IMR-90 (cell line): Measurements from ENCODE around the gene PFN1. TPM values are rescaled to one million over a fixed set of nuclear protein-coding genes. Genes with fewer than 3 reads are reported as not detected.
A peak's percentile ranks its signal among the peaks of the same experiment; 100 is the strongest.

ENCODE experiments used
- ATAC-seq: fragments of 200-7000 bp; cut with Tn5 transposase; 2 replicates; pipeline ENCODE4 v1.9.1; 2020; ENCODE audit warnings: low read depth, mild to moderate bottlenecking, moderate library complexity
- BruUV-seq: library from RNA; stranded (reverse); fragments of 400-500 nt; replicated peaks from 2 replicates; lab custom pipeline; 2021; lab: Mats Ljungman, UMichigan
- CTCF ChIA-PET: fragments of 300-600 bp; formaldehyde crosslinking; extraction: SDS; loops from one replicate; lab custom pipeline; 2021; ENCODE audit warnings: antibody characterized with exemption; lab: Yijun Ruan, JAX
- POLR2A ChIA-PET: fragments of 300-600 bp; sonication (Branson Sonifier 250); formaldehyde crosslinking; loops from one replicate; lab custom pipeline; 2022; ENCODE audit warnings: antibody characterized with exemption; ENCODE audit not compliant: unreplicated experiment; lab: Charles Lee
- DNase-seq: peaks from one replicate; pipeline ENCODE4 v3.0.0; 2013
- H2AFZ ChIP-seq: replicated peaks from 2 replicates; pipeline ENCODE3; 2013; ENCODE audit warnings: low read length, mild to moderate bottlenecking; ENCODE audit not compliant: poor library complexity
- H2AK5ac ChIP-seq: 2 replicates; pipeline ENCODE4 v1.6.1; 2013; ENCODE audit warnings: low read depth, low read length, inconsistent platforms
- H2AK9ac ChIP-seq: replicated peaks from 2 replicates; pipeline ENCODE3; 2013; ENCODE audit warnings: mild to moderate bottlenecking, low read depth, low read length, moderate library complexity; ENCODE audit not compliant: poor library complexity
- H2BK120ac ChIP-seq: 2 replicates; pipeline ENCODE4 v1.6.1; 2013; ENCODE audit warnings: low read depth, low read length, inconsistent platforms
- H2BK15ac ChIP-seq: 3 replicates; pipeline ENCODE4 v1.6.1; 2013; ENCODE audit warnings: low read depth, low read length, inconsistent platforms
- H2BK20ac ChIP-seq: 2 replicates; pipeline ENCODE4 v1.6.1; 2013; ENCODE audit warnings: low read depth, mild to moderate bottlenecking, inconsistent platforms, low read length, moderate library complexity
- H2BK5ac ChIP-seq: 2 replicates; pipeline ENCODE4 v1.6.1; 2013; ENCODE audit warnings: mild to moderate bottlenecking, low read depth, low read length, inconsistent platforms; ENCODE audit not compliant: poor library complexity, severe bottlenecking
- H3K14ac ChIP-seq: replicated peaks from 2 replicates; pipeline ENCODE4 v1.6.1; 2013; ENCODE audit warnings: low read depth, low read length, inconsistent platforms
- H3K18ac ChIP-seq: 2 replicates; pipeline ENCODE4 v1.6.1; 2013; ENCODE audit warnings: low read depth, low read length, control low read depth
- H3K23ac ChIP-seq: 2 replicates; pipeline ENCODE4 v1.6.1; 2013; ENCODE audit warnings: low read depth, low read length, inconsistent platforms
- H3K27ac ChIP-seq: 2 replicates; pipeline ENCODE4 v1.5.1; 2013; ENCODE audit warnings: mild to moderate bottlenecking, control low read depth, low read length; ENCODE audit not compliant: insufficient read depth
- H3K27me3 ChIP-seq: 2 replicates; pipeline ENCODE4 v1.6.1; 2013; ENCODE audit warnings: low read length; ENCODE audit not compliant: control insufficient read depth, insufficient read depth
- H3K36me3 ChIP-seq: 2 replicates; pipeline ENCODE4 v1.6.1; 2013; ENCODE audit warnings: low read length, mixed read lengths; ENCODE audit not compliant: control insufficient read depth, insufficient read depth
- H3K4ac ChIP-seq: 2 replicates; pipeline ENCODE4 v1.6.1; 2013; ENCODE audit warnings: low read depth, low read length, inconsistent platforms
- H3K4me1 ChIP-seq: 2 replicates; pipeline ENCODE4 v1.6.1; 2013; ENCODE audit warnings: low read length, mixed read lengths; ENCODE audit not compliant: control insufficient read depth, insufficient read depth
- H3K4me2 ChIP-seq: 2 replicates; pipeline ENCODE4 v1.6.1; 2013; ENCODE audit warnings: low read depth, mild to moderate bottlenecking, control low read depth, low read length, moderate library complexity
- H3K4me3 ChIP-seq: 2 replicates; pipeline ENCODE4 v1.5.1; 2013; ENCODE audit warnings: low read depth, mild to moderate bottlenecking, control low read depth, low read length, moderate library complexity; ENCODE audit not compliant: insufficient read depth
- H3K56ac ChIP-seq: 2 replicates; pipeline ENCODE4 v1.6.1; 2013; ENCODE audit warnings: low read length, inconsistent platforms; ENCODE audit not compliant: insufficient read depth; ENCODE audit errors: extremely low read depth
- H3K79me1 ChIP-seq, 2 experiments: 2 replicates each; pipeline ENCODE4 v1.6.1; 2013; ENCODE audit warnings: low read length in 2 of 2, inconsistent platforms in 1 of 2, low read depth in 1 of 2
- H3K9ac ChIP-seq: 2 replicates; pipeline ENCODE4 v1.6.1; 2013; ENCODE audit warnings: low read depth, low read length, control low read depth
- H3K9me1 ChIP-seq: 2 replicates; pipeline ENCODE4 v1.6.1; 2013; ENCODE audit warnings: low read length, inconsistent platforms; ENCODE audit not compliant: insufficient read depth
- H3K9me3 ChIP-seq: 2 replicates; pipeline ENCODE4 v1.6.1; 2013; ENCODE audit warnings: low read length; ENCODE audit not compliant: control insufficient read depth, insufficient read depth
- H4K20me1 ChIP-seq: 2 replicates; pipeline ENCODE4 v1.6.1; 2013; ENCODE audit warnings: low read length, inconsistent platforms; ENCODE audit not compliant: insufficient read depth
- H4K5ac ChIP-seq: 2 replicates; pipeline ENCODE4 v1.6.1; 2013; ENCODE audit warnings: mild to moderate bottlenecking, low read depth, low read length, control low read depth
- H4K8ac ChIP-seq, 2 experiments: 2 replicates each; pipeline ENCODE4 v1.6.1; 2013; ENCODE audit warnings: low read depth in 2 of 2, low read length in 2 of 2, control low read depth in 1 of 2, inconsistent platforms in 1 of 2
- H4K91ac ChIP-seq: 2 replicates; pipeline ENCODE4 v1.6.1; 2013; ENCODE audit warnings: low read depth, low read length, inconsistent platforms; ENCODE audit not compliant: insufficient read depth
- BHLHE40 ChIP-seq: fragments of 150-350 bp; IDR thresholded peaks from 2 replicates; pipeline ENCODE4 v1.6.1; 2016; ENCODE audit warnings: mild to moderate bottlenecking, low read depth, low read length
- CHD1 ChIP-seq: IDR thresholded peaks from 2 replicates; pipeline ENCODE4 v1.6.1; 2012; ENCODE audit warnings: low read depth, low read length, improper control_type of control experiment
- CTCF ChIP-seq: conservative IDR thresholded peaks from 2 replicates; pipeline ENCODE4 v1.5.1; 2012; ENCODE audit warnings: mild to moderate bottlenecking, low read depth, low read length, improper control_type of control experiment
- ELK1 ChIP-seq: fragments of 150-350 bp; IDR thresholded peaks from 2 replicates; pipeline ENCODE4 v1.6.1; 2016; ENCODE audit warnings: low read depth, mild to moderate bottlenecking, low read length, moderate library complexity, borderline replicate concordance
- FOS ChIP-seq: fragments of 150-350 bp; IDR thresholded peaks from 2 replicates; pipeline ENCODE4 v1.6.1; 2016; ENCODE audit warnings: low read depth, low read length
- MAFK ChIP-seq: IDR thresholded peaks from 2 replicates; pipeline ENCODE4 v1.6.1; 2012; ENCODE audit warnings: low read depth, low read length, improper control_type of control experiment
- MAZ ChIP-seq: IDR thresholded peaks from 2 replicates; pipeline ENCODE4 v1.6.1; 2012; ENCODE audit warnings: low read depth, mild to moderate bottlenecking, low read length, improper control_type of control experiment, moderate library complexity, borderline replicate concordance
- MXI1 ChIP-seq: IDR thresholded peaks from 2 replicates; pipeline ENCODE4 v1.6.1; 2012; ENCODE audit warnings: low read depth, mild to moderate bottlenecking, low read length, moderate library complexity, borderline replicate concordance
- NFE2L2 ChIP-seq: fragments of 150-350 bp; IDR thresholded peaks from 2 replicates; pipeline ENCODE4 v1.6.1; 2016; ENCODE audit warnings: low read depth, mild to moderate bottlenecking, low read length
- POLR2A ChIP-seq: IDR thresholded peaks from 2 replicates; pipeline ENCODE4 v1.6.1; 2012; ENCODE audit warnings: mild to moderate bottlenecking, low read depth, low read length
- RAD21 ChIP-seq: IDR thresholded peaks from 2 replicates; pipeline ENCODE4 v1.6.1; 2012; ENCODE audit warnings: low read length, improper control_type of control experiment
- RCOR1 ChIP-seq: IDR thresholded peaks from 2 replicates; pipeline ENCODE4 v1.6.1; 2012; ENCODE audit warnings: mild to moderate bottlenecking, low read length, improper control_type of control experiment; ENCODE audit not compliant: insufficient replicate concordance
- RFX5 ChIP-seq: IDR thresholded peaks from 2 replicates; pipeline ENCODE4 v1.8.0; 2012; ENCODE audit warnings: low read depth, mild to moderate bottlenecking, low read length, moderate library complexity
- SMC3 ChIP-seq: fragments of 150-350 bp; IDR thresholded peaks from 2 replicates; pipeline ENCODE4 v1.6.1; 2016; ENCODE audit warnings: low read depth, mild to moderate bottlenecking, antibody characterized with exemption, low read length, moderate library complexity
- WGBS, 2 experiments: methylation state at CpG; one replicate each; pipeline versions ENCODE4 v1.1.5 to v1.1.7; 2013; ENCODE audit warnings: missing lambda C conversion rate in 2 of 2; ENCODE audit not compliant: insufficient read length in 1 of 2; ENCODE audit errors: extremely low coverage in 2 of 2; 5-methylcytosine and 5-hydroxymethylcytosine counted together
- dilution Hi-C: fragments of 300-500 bp; cut with HindIII; formaldehyde crosslinking; loops from one replicate; pipeline ENCODE4 v1.14.3; 2018; ENCODE audit warnings: low sequenced_read_pairs; ENCODE audit not compliant: unreplicated experiment
- in situ Hi-C: fragments of 300-500 bp; cut with MboI; formaldehyde crosslinking; loops from 3 replicates; pipeline ENCODE4 v1.14.3; 2019; ENCODE audit warnings: low sequenced_read_pairs, inconsistent platforms, mixed read lengths
- intact Hi-C: fragments of 100-400 bp; cut with micrococcal nuclease; formaldehyde crosslinking; loops from 2 replicates; pipeline ENCODE4 v1.10.0; 2022
- polyA plus RNA-seq, 3 experiments: library from polyadenylated mRNA; depleted of rRNA; stranded (reverse); fragments of >200 nt; gene quantifications; 2 replicates each; pipeline ENCODE4 v1.2.3, GENCODE V29; 2012; ENCODE audit warnings: low replicate concordance in 1 of 3
- total RNA-seq: library from RNA; depleted of rRNA; stranded (reverse); fragments of >200 nt; gene quantifications from 2 replicates; pipeline ENCODE4 v1.2.3, GENCODE V29; 2012

Gene PFN1
- total and polyA plus RNA-seq, 2 of the 4 experiments (the other 2 are of a cell fraction) = 348 to 1,671 TPM

- ChIA-PET POLR2A (interaction anchor here (1.4 kb wide), 1 partner anchor 9 kb away, joined by 4 read pairs; no protein-coding TSS in a partner anchor), CTCF (interaction anchor here (1.1 to 1.9 kb wide), 2 partner anchors 10 to 61 kb away, joined by 3 to 6 read pairs; no protein-coding TSS in a partner anchor)
- peak overlapping the region; percentile 21 for H2BK5ac ChIP-seq
- no peaks in the 10 kb centered on the region for H3K9me3 ChIP-seq
- TF ChIP-seq MAFK = no peak
- TF ChIP-seq RFX5 = no peak
- TF ChIP-seq RCOR1 = no peak
- TF ChIP-seq ELK1 = no peak
- no peak for TF ChIP-seq POLR2A
- TF ChIP-seq BHLHE40 = no peak
- no peak for TF ChIP-seq RAD21
- TF ChIP-seq CHD1 = no peak
- no peak for TF ChIP-seq FOS
- no peak for TF ChIP-seq MXI1
- TF ChIP-seq MAZ = no peak
- no peak for TF ChIP-seq SMC3
- TF ChIP-seq CTCF = no peak
- no peak for TF ChIP-seq NFE2L2
- no peak overlapping the region for H3K18ac ChIP-seq
- no peak overlapping the region for H2AFZ ChIP-seq
- intact Hi-C loops (no loop called here), dilution Hi-C loops (no loop called here), in situ Hi-C loops (no loop called here)
- H3K4ac ChIP-seq = peak overlapping the region; percentile 100
- H4K8ac ChIP-seq = peak overlapping the region; percentile 96 to 97; a peak in 2 of 4 replicates
- H3K27ac ChIP-seq = peak overlapping the region; percentile 79
- H3K4me1 ChIP-seq = peaks cover 14% of the 10 kb centered on the region
- peaks cover 33% of the 10 kb centered on the region for H3K36me3 ChIP-seq
- no peak overlapping the region; the same call in 1 of the 2 replicates for H2BK20ac ChIP-seq
- H3K14ac ChIP-seq = peak overlapping the region; percentile 83; the same call in 1 of the 2 replicates
- no peak overlapping the region for H3K56ac ChIP-seq
- 89% methylated on average over 4 of the region's 8 CpGs; no CpG with 5 or more reads in 1 of the 2 experiments for WGBS, 2 experiments
- H3K9ac ChIP-seq = no peak overlapping the region
- no peak overlapping the region for H4K5ac ChIP-seq
- no peak overlapping the region for H3K4me3 ChIP-seq
- H3K27me3 ChIP-seq = no peaks in the 10 kb centered on the region
- peak overlapping the region; percentile 99 for H4K91ac ChIP-seq
- 0 out of 2 replicates have a peak overlapping the region, but pooled peaks have one; percentile 17 for H2AK5ac ChIP-seq
- peaks cover 15 to 68% of the 10 kb centered on the region in 2 experiments for H3K79me1 ChIP-seq
- H2BK15ac ChIP-seq = no peak overlapping the region; the same call in 2 of the 3 replicates
- ATAC-seq = no peak
- peak overlapping the region; percentile 88; the same call in 1 of the 2 replicates for H3K23ac ChIP-seq
- H4K20me1 ChIP-seq = peaks cover 3% of the 10 kb centered on the region; the same call in 1 of the 2 replicates
- DNase-seq = no peak
- H2AK9ac ChIP-seq = peak overlapping the region; percentile 100
- no TSS peak for BruUV-seq
- H2BK120ac ChIP-seq = peak overlapping the region; percentile 85; the same call in 1 of the 2 replicates
- no peak overlapping the region; the same call in 1 of the 2 replicates for H3K4me2 ChIP-seq
- peaks cover 22% of the 10 kb centered on the region for H3K9me1 ChIP-seq
Measured at GRCh38 chr17:4970273-4970672, 21.9 kb upstream of the PFN1 start.
